Mesenteric fat pad (tissue), 1 donor: ENCODE data around the gene GUCY1A2. TPM values are rescaled to one million over a fixed set of nuclear protein-coding genes. Genes with fewer than 3 reads are reported as not detected.

Experiments
- DNase-seq: peaks from one replicate; pipeline ENCODE4 v3.0.0-alpha.2; 2020; ENCODE audit warnings: low spot score
- total RNA-seq: library from RNA; stranded (reverse); fragmentation: NEBNext Ultra II Directional; extraction: Animal tissue kit (Norgen Biotek cat#: 25700); gene quantifications from one replicate; pipeline ENCODE4 v1.2.1, GENCODE V29; 2021
- donor health status: DM: yes; HTN: yes; CAD: no.

The GUCY1A2 gene
- total RNA-seq, 1 donor from 2014 or later = 6.9 TPM

DNA sequence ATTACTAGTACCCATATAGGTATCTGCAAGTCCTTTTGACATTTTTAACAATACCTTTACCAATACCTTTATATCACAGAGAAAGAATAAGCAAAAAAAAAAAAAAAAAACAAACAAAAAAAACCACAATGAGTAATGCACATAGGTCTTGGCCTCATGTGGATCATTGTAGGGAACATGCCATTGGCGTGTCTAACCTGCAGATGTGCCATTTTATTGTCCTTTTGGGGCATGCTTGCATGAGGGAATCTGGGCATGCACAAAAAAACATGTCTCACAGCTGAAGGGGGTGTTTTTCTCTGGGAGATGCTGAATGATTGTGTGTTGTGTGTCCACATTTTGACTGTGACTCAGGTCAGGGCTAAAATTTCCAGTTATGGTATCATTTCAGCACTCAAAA is 361.6 kb downstream of the GUCY1A2 start:
- no peak for DNase-seq

DNA sequence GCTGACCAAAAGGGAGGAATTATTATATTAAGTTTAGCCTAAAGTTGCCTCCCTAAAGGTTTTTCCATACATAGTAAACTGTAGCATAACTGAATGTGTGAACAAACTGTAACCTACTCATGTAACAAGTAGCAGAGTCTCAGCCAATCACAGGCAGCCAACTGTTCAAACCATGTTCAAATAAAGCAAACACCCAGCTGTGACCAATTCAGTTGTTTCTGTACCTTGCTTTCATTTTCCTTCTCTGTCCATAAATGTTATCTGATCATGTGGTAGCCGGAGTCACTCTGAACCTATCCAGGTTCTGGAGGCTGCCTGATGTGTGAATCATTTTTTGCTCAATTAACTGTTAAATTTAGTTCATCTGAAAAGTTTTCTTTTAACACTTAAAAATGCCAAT is 373.5 kb downstream of the GUCY1A2 start:
- DNase-seq = no peak

DNA sequence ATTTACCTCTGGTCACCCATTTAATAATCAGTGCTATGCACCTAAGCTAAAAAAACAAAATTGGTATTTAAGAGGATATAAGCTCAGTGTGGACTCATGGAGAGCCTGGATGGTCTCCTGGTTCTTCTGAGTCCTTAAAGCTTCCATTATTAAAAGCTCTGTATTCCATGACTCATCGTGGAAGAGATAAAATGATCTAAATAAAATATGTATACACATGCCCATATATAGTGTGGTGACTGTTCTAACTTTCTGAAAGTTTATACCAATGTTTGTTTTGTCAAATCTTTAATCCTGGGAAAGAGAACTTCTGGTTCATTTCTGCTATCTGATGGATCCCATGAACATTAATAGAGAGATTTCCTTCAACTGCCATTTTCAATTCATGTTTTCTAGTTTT is 375.9 kb downstream of the GUCY1A2 start:
- DNase-seq = no peak

DNA sequence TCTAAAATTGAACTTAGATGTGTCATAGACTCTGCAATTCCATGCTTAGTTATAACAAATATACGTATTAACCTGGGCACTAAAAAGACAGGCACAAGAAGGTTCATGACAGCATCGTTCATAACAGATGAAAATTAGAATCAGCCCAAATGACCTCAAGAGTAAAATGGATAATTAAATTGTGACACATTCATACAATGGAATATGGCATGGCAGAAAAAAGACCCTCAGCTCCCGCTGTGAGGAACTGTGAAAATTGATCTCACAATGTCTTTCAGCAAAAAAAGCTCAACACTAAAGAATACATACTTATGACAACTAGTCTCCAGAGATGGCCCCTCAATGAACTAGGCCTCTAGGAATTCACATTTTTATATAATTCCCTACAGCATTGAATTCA is 386.0 kb downstream of the GUCY1A2 start:
- no peak for DNase-seq

DNA sequence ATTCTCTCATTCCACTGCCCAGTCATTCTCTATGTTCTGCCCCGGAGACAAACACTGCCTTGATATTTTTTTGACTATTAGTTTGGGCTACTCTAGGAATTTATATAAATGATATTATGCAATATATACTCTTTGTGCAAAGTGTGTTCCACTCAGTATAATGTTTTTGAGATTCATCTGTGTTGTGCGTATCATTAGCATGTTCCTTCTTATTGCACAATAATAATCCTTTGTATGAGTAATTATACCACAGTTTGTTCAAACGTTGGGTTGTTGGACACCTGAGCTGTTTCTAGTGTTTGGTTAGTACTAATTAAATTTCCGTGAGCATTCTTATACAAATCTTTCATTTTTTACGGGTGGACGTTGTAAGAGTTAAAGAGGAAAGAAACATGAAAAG is 390.6 kb downstream of the GUCY1A2 start:
- no peak for DNase-seq

DNA sequence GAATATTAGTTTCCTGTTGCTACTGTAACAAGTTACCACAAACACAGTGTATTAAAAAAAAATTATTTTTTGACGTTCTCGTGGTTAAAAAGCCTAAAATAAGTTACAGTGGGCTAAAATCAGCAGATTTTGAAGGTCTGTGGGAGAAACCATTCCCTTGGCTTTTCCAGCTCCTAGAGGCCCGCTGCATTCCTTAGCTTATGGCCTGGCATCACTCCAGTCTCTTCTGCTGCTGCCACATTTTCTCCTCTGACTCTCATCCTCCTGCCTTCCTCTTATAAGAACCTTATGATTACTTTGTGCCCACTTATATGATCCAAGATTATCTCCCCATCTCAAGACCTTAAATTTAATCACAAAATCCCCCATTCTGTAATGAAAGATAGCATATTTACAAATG is 392.7 kb downstream of the GUCY1A2 start:
- DNase-seq = no peak

DNA sequence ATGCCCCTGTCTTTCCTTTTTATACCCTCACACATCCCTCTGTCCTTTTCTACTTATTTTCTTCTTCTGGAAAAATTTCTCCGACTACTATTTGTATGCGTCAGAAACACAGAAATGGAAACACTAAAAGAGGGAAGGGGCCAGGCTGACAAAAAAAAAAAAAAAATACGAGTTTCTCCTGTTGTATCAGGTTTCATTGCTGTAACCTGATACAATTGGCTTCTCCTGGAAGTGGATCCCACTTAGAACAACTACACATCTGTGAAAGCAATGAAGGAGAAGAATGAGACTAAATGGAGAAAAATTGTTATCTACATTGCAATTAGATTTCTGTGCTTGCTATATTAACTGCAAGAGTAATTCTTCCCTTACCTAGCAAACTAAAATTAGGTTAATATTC is 393.9 kb downstream of the GUCY1A2 start:
- DNase-seq = no peak
